Neuronal stem cell (in vitro differentiated cells): Measurements from ENCODE around the gene TMEM163.

Experiments
- DNase-seq: peaks from one replicate; pipeline ENCODE4 v3.0.0-alpha.2; 2013; ENCODE audit warnings: low spot score
- H2AFZ ChIP-seq: one replicate; pipeline ENCODE4 v1.6.1; 2013; ENCODE audit warnings: mild to moderate bottlenecking, low read length, inconsistent platforms
- H2AK5ac ChIP-seq: 2 replicates; pipeline ENCODE4 v1.6.1; 2013; ENCODE audit warnings: low read depth, mild to moderate bottlenecking, inconsistent platforms, low read length, moderate library complexity, mixed read lengths
- H2BK120ac ChIP-seq: 2 replicates; pipeline ENCODE4 v1.6.1; 2013; ENCODE audit warnings: low read depth, mild to moderate bottlenecking, inconsistent platforms, low read length, moderate library complexity, mixed read lengths
- H2BK12ac ChIP-seq: one replicate; pipeline ENCODE4 v1.6.1; 2013; ENCODE audit warnings: low read length, inconsistent platforms
- H2BK15ac ChIP-seq: 2 replicates; pipeline ENCODE4 v1.6.1; 2013; ENCODE audit warnings: mild to moderate bottlenecking, low read length, inconsistent platforms, mixed read lengths
- H2BK5ac ChIP-seq: one replicate; pipeline ENCODE4 v1.6.1; 2013; ENCODE audit warnings: inconsistent platforms, mild to moderate bottlenecking, low read length, moderate library complexity
- H3K14ac ChIP-seq: one replicate; pipeline ENCODE4 v1.6.1; 2013; ENCODE audit warnings: low read length, inconsistent platforms
- H3K18ac ChIP-seq: 2 replicates; pipeline ENCODE4 v1.6.1; 2013; ENCODE audit warnings: low read length, inconsistent platforms
- H3K23ac ChIP-seq: 2 replicates; pipeline ENCODE4 v1.6.1; 2013; ENCODE audit warnings: low read depth, mild to moderate bottlenecking, mixed read lengths, low read length, inconsistent platforms; ENCODE audit not compliant: poor library complexity
- H3K27ac ChIP-seq: replicated peaks from 3 replicates; pipeline ENCODE4 v1.5.1; 2013; ENCODE audit warnings: low read length, inconsistent platforms
- H3K27me3 ChIP-seq, 3 experiments: 2 replicates each; pipeline ENCODE4 v1.6.1; 2013; ENCODE audit warnings: low read length in 3 of 3, mild to moderate bottlenecking in 2 of 3, inconsistent platforms in 1 of 3, low read depth in 1 of 3, mixed read lengths in 1 of 3, moderate library complexity in 1 of 3; ENCODE audit not compliant: control insufficient read depth in 3 of 3, insufficient read depth in 3 of 3
- H3K36me3 ChIP-seq, 2 donors: replicated peaks in 1 of 2; 2 replicates each; pipeline ENCODE4 v1.6.1; 2013; ENCODE audit warnings: low read length in 2 of 2; ENCODE audit not compliant: control insufficient read depth in 2 of 2, insufficient read depth in 2 of 2
- H3K4ac ChIP-seq: 2 replicates; pipeline ENCODE4 v1.6.1; 2013; ENCODE audit warnings: inconsistent platforms, mild to moderate bottlenecking, low read length, moderate library complexity
- H3K4me1 ChIP-seq, 2 donors: 1 replicate in 1 of 2; 2 replicates in 1 of 2; pipeline ENCODE4 v1.6.1; 2013; ENCODE audit warnings: low read length in 2 of 2, low read depth in 1 of 2; ENCODE audit not compliant: control insufficient read depth in 2 of 2, insufficient read depth in 1 of 2
- H3K4me2 ChIP-seq: one replicate; pipeline ENCODE4 v1.6.1; 2013; ENCODE audit warnings: mild to moderate bottlenecking, low read length, inconsistent platforms; ENCODE audit not compliant: insufficient read depth, poor library complexity, severe bottlenecking
- H3K4me3 ChIP-seq, 2 donors: 2 replicates each; pipeline ENCODE4 v1.5.1; 2013; ENCODE audit warnings: low read length in 2 of 2, mild to moderate bottlenecking in 2 of 2, inconsistent platforms in 1 of 2, moderate library complexity in 1 of 2
- H3K79me1 ChIP-seq: one replicate; pipeline ENCODE4 v1.6.1; 2013; ENCODE audit warnings: low read depth, mild to moderate bottlenecking, inconsistent platforms, low read length, moderate library complexity
- H3K9ac ChIP-seq: one replicate; pipeline ENCODE4 v1.6.1; 2013; ENCODE audit warnings: mild to moderate bottlenecking, low read depth, low read length, inconsistent platforms; ENCODE audit not compliant: poor library complexity
- H3K9me3 ChIP-seq, 2 donors: replicated peaks in 1 of 2; 2 replicates each; pipeline versions ENCODE3 to v1.6.1; 2013; ENCODE audit warnings: low read length in 2 of 2, mild to moderate bottlenecking in 2 of 2, inconsistent platforms in 1 of 2, low read depth in 1 of 2, mixed read lengths in 1 of 2, moderate library complexity in 1 of 2; ENCODE audit not compliant: control insufficient read depth in 2 of 2, insufficient read depth in 1 of 2
- H4K8ac ChIP-seq: one replicate; pipeline ENCODE4 v1.6.1; 2013; ENCODE audit warnings: low read depth, mild to moderate bottlenecking, inconsistent platforms, low read length, moderate library complexity
- H4K91ac ChIP-seq: one replicate; pipeline ENCODE4 v1.6.1; 2013; ENCODE audit warnings: low read length, low read depth, mild to moderate bottlenecking, inconsistent platforms; ENCODE audit not compliant: poor library complexity
- WGBS, 2 donors: extraction: QIAGEN DNeasy Blood & Tissue Kit; methylation state at CpG; one replicate each; pipeline ENCODE4 v1.1.7; 2013; ENCODE audit warnings: missing lambda C conversion rate in 2 of 2, mixed read lengths in 1 of 2; ENCODE audit not compliant: insufficient read length in 2 of 2, insufficient replicate concordance in 1 of 2; ENCODE audit errors: extremely low coverage in 2 of 2; 5-methylcytosine and 5-hydroxymethylcytosine counted together

Gene TMEM163

GRCh38 chr2:134715932-134716643, 2.7 kb downstream of the TMEM163 start:
- Histone ChIP-seq H3K27me3 (peaks cover 0 to 85% (median 32%) of the 10 kb centered on the region in 3 experiments), H2BK15ac (no peak overlapping the region), H3K36me3 (no peaks in the 10 kb centered on the region), H4K8ac (no peak overlapping the region), H2AFZ (no peak overlapping the region), H4K91ac (no peak overlapping the region), H3K18ac (no peak overlapping the region), H2BK12ac (no peak overlapping the region), H3K27ac (no peak overlapping the region), H3K4ac (no peak overlapping the region), H3K79me1 (peaks cover 2% of the 10 kb centered on the region), H3K14ac (no peak overlapping the region), H3K23ac (no peak overlapping the region), H3K4me2 (no peak overlapping the region), H3K9ac (no peak overlapping the region), H3K9me3 (peaks cover 0 to 3% of the 10 kb centered on the region in 2 donors), H2BK120ac (no peak overlapping the region), H3K4me3 (no peak overlapping the region), H3K4me1 (peaks cover 0 to 3% of the 10 kb centered on the region in 2 donors), H2AK5ac (no peak overlapping the region), H2BK5ac (no peak overlapping the region)
- no CpG with 5 or more reads among the region's 4 CpGs for WGBS, 2 donors
- no peak for DNase-seq

GRCh38 chr2:134714228-134714627, 4.6 kb downstream of the TMEM163 start:
- Histone ChIP-seq H2BK5ac (no peak overlapping the region), H3K27me3 (peaks cover 0 to 73% (median 22%) of the 10 kb centered on the region in 3 experiments), H3K4me3 (no peak overlapping the region), H2BK15ac (no peak overlapping the region), H3K14ac (no peak overlapping the region), H2BK120ac (no peak overlapping the region), H4K8ac (no peak overlapping the region), H2AK5ac (no peak overlapping the region), H3K9ac (no peak overlapping the region), H3K23ac (no peak overlapping the region), H2BK12ac (no peak overlapping the region), H3K36me3 (no peaks in the 10 kb centered on the region), H2AFZ (no peak overlapping the region), H3K27ac (no peak overlapping the region), H3K9me3 (peaks cover 0 to under 1% of the 10 kb centered on the region in 2 donors), H3K4ac (no peak overlapping the region), H3K4me2 (no peak overlapping the region), H3K18ac (no peak overlapping the region), H3K4me1 (peaks cover 0 to 3% of the 10 kb centered on the region in 2 donors), H3K79me1 (peaks cover 2% of the 10 kb centered on the region), H4K91ac (no peak overlapping the region)
- WGBS, 2 donors = no CpG with 5 or more reads among the region's 2 CpGs
- no peak for DNase-seq

DNA sequence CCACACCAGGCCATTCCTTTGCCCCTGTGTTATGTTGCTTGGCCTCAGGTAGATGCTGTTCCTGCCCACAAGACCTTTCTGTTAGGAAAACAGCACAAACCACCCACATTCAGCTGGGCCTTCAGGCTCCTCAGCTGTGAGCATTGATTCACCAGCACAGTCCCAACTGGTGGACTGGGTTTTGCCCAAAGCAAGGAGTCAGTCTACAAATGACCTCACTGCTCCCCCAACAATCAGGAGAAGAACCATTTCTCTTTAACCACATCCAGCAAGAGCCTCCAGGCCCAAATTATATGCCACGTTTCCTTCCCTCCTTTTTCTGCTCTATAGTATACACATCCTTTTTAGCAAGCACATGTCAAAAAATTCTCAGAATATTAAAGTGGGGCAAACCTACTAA, 5.2 kb downstream of the TMEM163 start:
- no CpG with 5 or more reads among the region's 1 CpG for WGBS, 2 donors
- Histone ChIP-seq H4K91ac (no peak overlapping the region), H2AFZ (no peak overlapping the region), H4K8ac (no peak overlapping the region), H3K14ac (no peak overlapping the region), H3K4ac (no peak overlapping the region), H3K36me3 (no peaks in the 10 kb centered on the region), H3K27me3 (peaks cover 0 to 69% (median 21%) of the 10 kb centered on the region in 3 experiments), H3K4me3 (no peak overlapping the region), H2BK12ac (no peak overlapping the region), H2BK15ac (no peak overlapping the region), H3K79me1 (peaks cover 2% of the 10 kb centered on the region), H2BK5ac (no peak overlapping the region), H3K9me3 (no peaks in the 10 kb centered on the region), H3K18ac (no peak overlapping the region), H3K4me1 (peaks cover 0 to 3% of the 10 kb centered on the region in 2 donors), H3K9ac (no peak overlapping the region), H3K4me2 (no peak overlapping the region), H3K27ac (no peak overlapping the region), H3K23ac (no peak overlapping the region), H2BK120ac (no peak overlapping the region), H2AK5ac (no peak overlapping the region)
- DNase-seq = no peak

DNA sequence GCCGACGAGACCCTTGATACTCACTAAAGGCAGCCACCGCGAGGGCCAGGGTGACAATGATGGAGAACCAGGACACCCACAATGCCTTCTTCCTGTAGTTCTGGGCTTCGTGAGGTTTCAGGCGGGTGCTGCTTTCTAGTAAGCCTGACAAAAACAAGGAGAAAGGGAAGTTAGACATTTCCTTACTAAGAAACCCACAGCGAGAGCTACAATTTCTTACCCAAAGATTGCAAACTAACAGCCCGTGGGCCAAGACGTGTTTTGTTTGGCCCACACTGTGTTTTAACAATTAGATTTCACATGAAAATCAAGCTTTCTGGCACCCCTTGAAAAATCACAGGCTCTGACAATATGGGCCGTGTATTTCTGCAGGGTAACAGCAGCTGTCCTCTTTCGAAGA, 5.6 kb downstream of the TMEM163 start:
- H2BK15ac ChIP-seq = no peak overlapping the region
- H3K4ac ChIP-seq = no peak overlapping the region
- no peak overlapping the region for H2AFZ ChIP-seq
- peaks cover 2% of the 10 kb centered on the region for H3K79me1 ChIP-seq
- no peaks in the 10 kb centered on the region for H3K36me3 ChIP-seq
- H2BK5ac ChIP-seq = no peak overlapping the region
- H3K4me2 ChIP-seq = no peak overlapping the region
- no peak overlapping the region for H3K4me3 ChIP-seq
- no peaks in the 10 kb centered on the region for H3K9me3 ChIP-seq
- no peak overlapping the region for H3K27ac ChIP-seq
- H2AK5ac ChIP-seq = no peak overlapping the region
- H4K91ac ChIP-seq = no peak overlapping the region
- no peak overlapping the region for H2BK12ac ChIP-seq
- H3K27me3 ChIP-seq = peaks cover 0 to 64% (median 19%) of the 10 kb centered on the region in 3 experiments
- no peak overlapping the region for H3K14ac ChIP-seq
- no peak overlapping the region for H3K9ac ChIP-seq
- H2BK120ac ChIP-seq = no peak overlapping the region
- DNase-seq = no peak
- H3K18ac ChIP-seq = no peak overlapping the region
- H4K8ac ChIP-seq = no peak overlapping the region
- no CpG with 5 or more reads among the region's 11 CpGs for WGBS, 2 donors
- H3K23ac ChIP-seq = no peak overlapping the region
- H3K4me1 ChIP-seq = peaks cover 0 to under 1% of the 10 kb centered on the region in 2 donors
